HCT116 (cell line): Measurements from ENCODE around the gene SIRPB1. TPM values are rescaled to one million over a fixed set of nuclear protein-coding genes. Genes with fewer than 3 reads are reported as not detected.

Experiments used
- ATAC-seq: fragments of 200-7000 bp; cut with Tn5 transposase; 2 replicates; pipeline ENCODE4 v1.9.1; 2020; ENCODE audit warnings: mild to moderate bottlenecking, moderate library complexity
- Bru-seq: library from RNA; stranded (reverse); fragments of 400-500 nt; gene quantifications from one replicate; lab custom pipeline; 2021; lab: Mats Ljungman, UMichigan
- BruChase-seq, 2 experiments: library from RNA; stranded (reverse); fragments of 400-500 nt; gene quantifications; one replicate each; lab custom pipeline; 2021; lab: Mats Ljungman, UMichigan
- BruUV-seq: library from RNA; stranded (reverse); fragments of 400-500 nt; replicated peaks from 2 replicates; lab custom pipeline; 2021; lab: Mats Ljungman, UMichigan
- CTCF ChIA-PET: fragments of 300-600 bp; sonication (Branson Sonifier 250); formaldehyde crosslinking; loops from one replicate; lab custom pipeline; 2021; ENCODE audit warnings: antibody characterized with exemption; lab: Charles Lee
- POLR2A ChIA-PET: fragments of 300-600, 350-600 bp; sonication (Branson Sonifier 250); formaldehyde crosslinking; loops from one replicate; lab custom pipeline; 2021; ENCODE audit warnings: antibody characterized with exemption; lab: Charles Lee
- RAD21 ChIA-PET, 2 experiments: fragments of 300-600 bp; sonication (Branson Sonifier 250); formaldehyde crosslinking; loops; one replicate each; lab custom pipeline; 2023; ENCODE audit warnings: low total read pairs in 2 of 2; ENCODE audit not compliant: uncharacterized antibody in 2 of 2, unreplicated experiment in 2 of 2, low non-redundant PET in 1 of 2; lab: Charles Lee
- DNase-seq: peaks from one replicate; pipeline ENCODE4 v3.0.0-alpha.2; 2010; ENCODE audit warnings: low read depth, low spot score
- H2AFZ ChIP-seq: fragments of 200-600 bp; shearing (Covaris generic), sonication (generic); 2 replicates; pipeline ENCODE4 v1.6.1; 2017; ENCODE audit warnings: low read depth, mixed run types, mixed read lengths, antibody characterized with exemption, low read length; ENCODE audit not compliant: poor library complexity, severe bottlenecking
- H3K27ac ChIP-seq: 2 replicates; pipeline ENCODE4 v1.5.1; 2012; ENCODE audit warnings: low read depth, low read length
- H3K27me3 ChIP-seq: fragments of 200-600 bp; sonication (generic); 2 replicates; pipeline ENCODE4 v1.6.1; 2016; ENCODE audit warnings: mixed run types, low read length, mixed read lengths; ENCODE audit not compliant: insufficient read depth
- H3K36me3 ChIP-seq, 2 experiments: fragments of 200-500 bp in 1 of 2; fragments of 200-600 bp in 1 of 2; sonication (Bioruptor generic) in 1 of 2; sonication (generic) in 1 of 2; 2 replicates each; pipeline versions ENCODE4 v1.5.1 to v1.6.1; 2014 to 2016; ENCODE audit warnings: low read length in 2 of 2, inconsistent platforms in 1 of 2, mixed read lengths in 1 of 2, mixed run types in 1 of 2; ENCODE audit not compliant: insufficient read depth in 2 of 2, control insufficient read depth in 1 of 2
- H3K4me1 ChIP-seq, 2 experiments: fragments of 200-600 bp in 1 of 2; sonication (generic) in 1 of 2; 2 replicates each; pipeline versions ENCODE4 v1.5.1 to v1.6.1; 2012 to 2017; ENCODE audit warnings: low read length in 2 of 2, inconsistent platforms in 1 of 2, mild to moderate bottlenecking in 1 of 2, mixed read lengths in 1 of 2, mixed run types in 1 of 2, moderate library complexity in 1 of 2; ENCODE audit not compliant: insufficient read depth in 2 of 2, control insufficient read depth in 1 of 2
- H3K4me2 ChIP-seq: fragments of 200-600 bp; sonication (generic); 2 replicates; pipeline ENCODE4 v1.6.1; 2017; ENCODE audit warnings: mixed run types, low read length, mixed read lengths
- H3K4me3 ChIP-seq, 2 experiments: fragments of 200-600 bp in 1 of 2; sonication (generic) in 1 of 2; replicated peaks in 1 of 2; 2 replicates each; pipeline ENCODE4 v1.5.1; 2011 to 2016; ENCODE audit warnings: low read length in 2 of 2, control low read depth in 1 of 2, low read depth in 1 of 2, mild to moderate bottlenecking in 1 of 2, mixed read lengths in 1 of 2, mixed run types in 1 of 2
- H3K79me2 ChIP-seq: fragments of 200-600 bp; sonication (generic); 2 replicates; pipeline ENCODE4 v1.6.1; 2017; ENCODE audit warnings: mild to moderate bottlenecking, mixed run types, low read length, moderate library complexity, mixed read lengths; ENCODE audit not compliant: insufficient read depth
- H3K9ac ChIP-seq: fragments of 200-600 bp; sonication (generic); 2 replicates; pipeline ENCODE4 v1.6.1; 2016; ENCODE audit warnings: low read length, mixed read lengths
- H3K9me2 ChIP-seq: fragments of 200-600 bp; sonication (generic), shearing (Covaris generic); 2 replicates; pipeline ENCODE4 v1.6.1; 2017; ENCODE audit warnings: mixed run types, mild to moderate bottlenecking, moderate library complexity; ENCODE audit not compliant: insufficient read depth
- H3K9me3 ChIP-seq, 2 experiments: fragments of 200-500 bp in 1 of 2; fragments of 200-600 bp in 1 of 2; sonication (Bioruptor generic) in 1 of 2; sonication (generic) in 1 of 2; 2 replicates each; pipeline ENCODE4 v1.6.1; 2014 to 2017; ENCODE audit warnings: low read length in 2 of 2, mixed read lengths in 2 of 2, inconsistent platforms in 1 of 2, low read depth in 1 of 2, mild to moderate bottlenecking in 1 of 2, mixed run types in 1 of 2, moderate library complexity in 1 of 2; ENCODE audit not compliant: control insufficient read depth in 1 of 2, insufficient read depth in 1 of 2
- H4K20me1 ChIP-seq: fragments of 200-600 bp; sonication (generic), shearing (Covaris generic); 2 replicates; pipeline ENCODE4 v1.6.1; 2017; ENCODE audit warnings: mixed run types, mild to moderate bottlenecking, moderate library complexity; ENCODE audit not compliant: insufficient read depth
- CBX3 ChIP-seq: IDR thresholded peaks from 2 replicates; pipeline ENCODE4 v1.6.1; 2012; ENCODE audit warnings: low read depth
- CTCF ChIP-seq, 3 experiments: fragments of 200-600 bp in 1 of 3; sonication (generic) in 1 of 3; IDR thresholded peaks in 2 of 3; conservative IDR thresholded peaks in 1 of 3; 2 replicates each; pipeline ENCODE4 v1.5.1; 2012 to 2017; ENCODE audit warnings: low read depth in 2 of 3, low read length in 2 of 3, antibody characterized with exemption in 1 of 3, borderline replicate concordance in 1 of 3, control low read depth in 1 of 3, mild to moderate bottlenecking in 1 of 3, mixed read lengths in 1 of 3, mixed run types in 1 of 3, moderate library complexity in 1 of 3; ENCODE audit not compliant: insufficient read depth in 1 of 3
- FOSL1 ChIP-seq: IDR thresholded peaks from 2 replicates; pipeline ENCODE4 v1.6.1; 2012; ENCODE audit warnings: low read depth
- POLR2AphosphoS5 ChIP-seq: IDR thresholded peaks from 2 replicates; pipeline ENCODE4 v1.6.1; 2011; ENCODE audit warnings: mild to moderate bottlenecking, low read depth, low read length, moderate library complexity
- intact Hi-C: fragments of 100-400 bp; cut with micrococcal nuclease; formaldehyde crosslinking; loops from 2 replicates; pipeline ENCODE4 v1.10.0; 2022
- long read RNA-seq: library from polyadenylated mRNA; unstranded; transcript quantifications from one replicate; pipeline ENCODE4 v2.0.0, GENCODE V29; 2021; ENCODE audit not compliant: unreplicated experiment
- polyA plus RNA-seq: library from polyadenylated mRNA; unstranded; fragments of >200 nt; gene quantifications from 2 replicates; pipeline ENCODE4 v1.2.1, GENCODE V29; 2012; ENCODE audit warnings: missing spikeins
- total RNA-seq: library from RNA; stranded (reverse); gene quantifications from one replicate; pipeline ENCODE4 v1.2.1, GENCODE V29; 2021; ENCODE audit not compliant: unreplicated experiment

The SIRPB1 gene
- 1.9 TPM for total RNA-seq
- 0.98 and 1.2 TPM in 2 replicates for polyA plus RNA-seq
- percentile 6 among the genes with signal in this experiment for Bru-seq, nascent RNA
- BruChase-seq, experiment 1, labeled RNA remaining after a 6-hour chase: percentile 31 among the genes with signal in this experiment
- BruChase-seq, experiment 2, labeled RNA remaining after a 2-hour chase: percentile 20 among the genes with signal in this experiment
- long read RNA-seq: 0 reads

- no peak within 1 kb of the TSS for H3K4me2 ChIP-seq
- no peak for ATAC-seq
- ChIA-PET RAD21 (no interaction called here), CTCF (no interaction called here), POLR2A (no interaction called here)
- no peak within 1 kb of the TSS for H3K9ac ChIP-seq
- H3K36me3 ChIP-seq: no peaks in the 10 kb centered on the region
- no peaks in the 10 kb centered on the region for H3K9me2 ChIP-seq
- H3K27ac ChIP-seq: no peak within 1 kb of the TSS
- no peak within 1 kb of the TSS for H3K4me3 ChIP-seq
- no peaks in the 10 kb centered on the region for H3K4me1 ChIP-seq
- no peaks in the 10 kb centered on the region for H3K9me3 ChIP-seq
- intact Hi-C loops: no loop called here
- H2AFZ ChIP-seq: no peak within 1 kb of the TSS
- no peaks in the 10 kb centered on the region for H3K27me3 ChIP-seq
- no TSS peak for BruUV-seq
- H3K79me2 ChIP-seq: no peaks in the 10 kb centered on the region
- TF ChIP-seq CBX3: no peak
- TF ChIP-seq FOSL1: no peak
- TF ChIP-seq, all 23 proteins: peak for 0
- no peaks in the 10 kb centered on the region for H4K20me1 ChIP-seq
- DNase-seq: no peak
Observed at GRCh38 chr20:1619861-1620444, at the start of gene SIRPB1. Gene SIRPB1, minus strand, starts transcription at chr20:1620009. Its CDS starts 65 bp downstream, at chr20:1619944.

- no TSS peak for BruUV-seq
Observed at GRCh38 chr20:1669304-1669703, 49.5 kb upstream of the SIRPB1 start.

More at GRCh38 chr20:1669304-1669703, 49.5 kb upstream of the SIRPB1 start:
- intact Hi-C loops: no loop called here
- POLR2A ChIA-PET: no interaction called here
- Histone ChIP-seq H3K9ac (no peak overlapping the region), H2AFZ (no peak overlapping the region), H3K36me3 (no peaks in the 10 kb centered on the region), H3K9me2 (no peaks in the 10 kb centered on the region), H3K4me3 (no peak overlapping the region), H3K4me2 (no peak overlapping the region), H4K20me1 (no peaks in the 10 kb centered on the region), H3K27me3 (peaks cover 20% of the 10 kb centered on the region; the same call in 1 of the 2 replicates), H3K4me1 (no peaks in the 10 kb centered on the region)
- DNase-seq: no peak
- RAD21 ChIA-PET: no interaction called here
- CTCF ChIA-PET: no interaction called here
- TF ChIP-seq CTCF (IDR thresholded peaks at IDR 0.05 in 2 of 3, conservative IDR thresholded peaks at IDR 0.05 in 1 of 3; ENCODE audit: borderline replicate concordance in 1 of 3, insufficient read depth in 1 of 3, low read depth in 2 of 3, low read length in 2 of 3): 0 out of 6 replicates have a peak, but pooled peaks of 1 of the 3 experiments have one; percentile 14
- TF ChIP-seq POLR2AphosphoS5: no peak
- TF ChIP-seq, all 23 proteins: peak for 1
- H3K9me3 ChIP-seq: no peaks in the 10 kb centered on the region
- no peaks in the 10 kb centered on the region for H3K79me2 ChIP-seq
- no peak; the same call in 1 of the 2 replicates for ATAC-seq
- H3K27ac ChIP-seq: no peak overlapping the region
